ENCODE results near the gene RCBTB1. TPM values are rescaled to one million over a fixed set of nuclear protein-coding genes. Genes with fewer than 3 reads are reported as not detected.
"Not testable (repeated sequence)": the region's sequence is repeated elsewhere in the genome, so short reads cannot be mapped to it uniquely, and the experiment has no call there.

The RCBTB1 gene
- total and polyA plus RNA-seq, 10 of the 15 experiments (the other 5 are each of a cell fraction or from before 2014, with no cell fraction given) = 5.1 to 13.5 (median 11.2) TPM

DNA sequence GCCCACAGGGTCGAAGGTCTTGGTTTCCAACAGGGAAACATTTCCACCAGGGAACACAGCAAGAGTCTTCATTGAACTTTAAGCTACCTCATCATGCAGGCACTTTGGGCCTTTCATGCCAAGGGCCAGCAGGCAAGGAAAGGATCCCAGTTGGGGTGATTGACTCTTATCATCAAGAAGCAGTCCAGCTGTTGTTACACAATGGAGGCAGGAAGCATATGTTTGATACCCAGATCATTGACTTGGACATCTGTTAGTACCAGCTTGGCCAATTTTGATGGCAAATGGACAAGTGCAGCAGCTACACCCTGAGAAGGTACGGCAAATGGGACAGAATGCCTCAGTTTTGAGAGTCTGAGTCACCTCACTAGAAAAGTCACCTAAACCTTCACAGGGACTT is 10.9 kb upstream of the RCBTB1 start:
- CTCF ChIA-PET = interaction anchor here (1.1 kb wide), 1 partner anchor 10 kb away, joined by 4 read pairs; no protein-coding TSS in a partner anchor
- TF ChIP-seq ZNF207 (IDR thresholded peaks at IDR 0.05; ENCODE audit: borderline replicate concordance) (no peak), SREBF1 (IDR thresholded peaks at IDR 0.05; ENCODE audit: low read length) (no peak)
- TF ChIP-seq, protein P1, sequence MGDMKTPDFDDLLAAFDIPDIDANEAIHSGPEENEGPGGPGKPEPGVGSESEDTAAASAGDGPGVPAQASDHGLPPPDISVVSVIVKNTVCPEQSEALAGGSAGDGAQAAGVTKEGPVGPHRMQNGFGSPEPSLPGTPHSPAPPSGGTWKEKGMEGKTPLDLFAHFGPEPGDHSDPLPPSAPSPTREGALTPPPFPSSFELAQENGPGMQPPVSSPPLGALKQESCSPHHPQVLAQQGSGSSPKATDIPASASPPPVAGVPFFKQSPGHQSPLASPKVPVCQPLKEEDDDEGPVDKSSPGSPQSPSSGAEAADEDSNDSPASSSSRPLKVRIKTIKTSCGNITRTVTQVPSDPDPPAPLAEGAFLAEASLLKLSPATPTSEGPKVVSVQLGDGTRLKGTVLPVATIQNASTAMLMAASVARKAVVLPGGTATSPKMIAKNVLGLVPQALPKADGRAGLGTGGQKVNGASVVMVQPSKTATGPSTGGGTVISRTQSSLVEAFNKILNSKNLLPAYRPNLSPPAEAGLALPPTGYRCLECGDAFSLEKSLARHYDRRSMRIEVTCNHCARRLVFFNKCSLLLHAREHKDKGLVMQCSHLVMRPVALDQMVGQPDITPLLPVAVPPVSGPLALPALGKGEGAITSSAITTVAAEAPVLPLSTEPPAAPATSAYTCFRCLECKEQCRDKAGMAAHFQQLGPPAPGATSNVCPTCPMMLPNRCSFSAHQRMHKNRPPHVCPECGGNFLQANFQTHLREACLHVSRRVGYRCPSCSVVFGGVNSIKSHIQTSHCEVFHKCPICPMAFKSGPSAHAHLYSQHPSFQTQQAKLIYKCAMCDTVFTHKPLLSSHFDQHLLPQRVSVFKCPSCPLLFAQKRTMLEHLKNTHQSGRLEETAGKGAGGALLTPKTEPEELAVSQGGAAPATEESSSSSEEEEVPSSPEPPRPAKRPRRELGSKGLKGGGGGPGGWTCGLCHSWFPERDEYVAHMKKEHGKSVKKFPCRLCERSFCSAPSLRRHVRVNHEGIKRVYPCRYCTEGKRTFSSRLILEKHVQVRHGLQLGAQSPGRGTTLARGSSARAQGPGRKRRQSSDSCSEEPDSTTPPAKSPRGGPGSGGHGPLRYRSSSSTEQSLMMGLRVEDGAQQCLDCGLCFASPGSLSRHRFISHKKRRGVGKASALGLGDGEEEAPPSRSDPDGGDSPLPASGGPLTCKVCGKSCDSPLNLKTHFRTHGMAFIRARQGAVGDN (IDR thresholded peaks at IDR 0.05) = no peak
- H3K9me3 ChIP-seq (replicated peaks; ENCODE audit: control insufficient read depth, insufficient read depth, low read length) = no peaks in the 10 kb centered on the region
- no peak overlapping the region for H2AFZ ChIP-seq (ENCODE audit: control insufficient read depth, low read depth, low read length)
- no peaks in the 10 kb centered on the region for H3K79me2 ChIP-seq (ENCODE audit: control insufficient read depth, insufficient read depth, low read length)
- no peak overlapping the region for H3K4me2 ChIP-seq (ENCODE audit: control insufficient read depth, insufficient read depth)
- FAIRE-seq (no peak), ATAC-seq (no peak), DNase-seq (ENCODE audit: low read depth, low spot score) (no peak)
- no peaks in the 10 kb centered on the region for H3K27me3 ChIP-seq (replicated peaks in 1 of 2; ENCODE audit: control insufficient read depth in 2 of 2, insufficient read depth in 2 of 2, low read length in 1 of 2)
- SMC1A ChIA-PET (ENCODE audit: uncharacterized antibody, unreplicated experiment) = no interaction called here
- WGBS (ENCODE audit: insufficient coverage, insufficient replicate concordance, low lambda C conversion rate, missing lambda C conversion rate) = 48% methylated on average over 2 of the region's 2 CpGs
- POLR2A ChIA-PET = no interaction called here
- no peak overlapping the region for H3K27ac ChIP-seq (ENCODE audit: control insufficient read depth, insufficient read depth)
- no peaks in the 10 kb centered on the region for H3K4me1 ChIP-seq (ENCODE audit: control insufficient read depth, insufficient read depth, low read length)
- no peak overlapping the region for H3K9ac ChIP-seq (ENCODE audit: control insufficient read depth, insufficient read depth, low read length)
- intact Hi-C loops (cut with micrococcal nuclease; ENCODE audit: unreplicated experiment) = no loop called here
- H3K4me3 ChIP-seq = no peak overlapping the region
- H4K20me1 ChIP-seq (ENCODE audit: control insufficient read depth, insufficient read depth) = no peaks in the 10 kb centered on the region
- no peaks in the 10 kb centered on the region for H3K36me3 ChIP-seq (ENCODE audit: control insufficient read depth in 2 of 2, insufficient read depth in 2 of 2, low read length in 1 of 2)
- in situ Hi-C loops (cut with MboI) = no loop called here
- RAD21 ChIA-PET (ENCODE audit: unreplicated experiment) = no interaction called here
- BruUV-seq (replicated peaks) = no TSS peak

DNA sequence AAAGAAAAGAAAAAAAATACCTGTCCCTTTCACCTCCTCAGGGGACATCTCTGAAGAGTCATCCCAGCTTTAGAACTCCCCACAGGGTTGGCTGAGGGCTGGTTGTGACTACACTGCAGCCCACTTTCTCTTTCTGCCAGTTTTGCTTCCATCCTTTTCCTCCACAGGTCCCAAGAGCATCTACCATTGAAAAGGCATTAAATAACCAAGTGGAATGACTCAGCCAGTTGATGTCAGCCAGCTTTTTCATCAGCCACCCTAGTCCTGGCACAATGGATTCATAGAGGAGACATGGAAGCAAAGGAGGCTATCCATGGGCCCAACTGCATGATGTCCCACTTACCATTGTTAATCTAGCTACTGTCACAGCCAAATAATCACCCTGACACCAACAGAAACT is 9.2 kb upstream of the RCBTB1 start:
- ChIA-PET SMC1A (ENCODE audit: uncharacterized antibody, unreplicated experiment) (interaction anchor here (0.7 kb wide), 1 partner anchor 256 kb away, joined by 3 read pairs; no protein-coding TSS in a partner anchor), POLR2A (interaction anchor here (0.6 kb wide), 1 partner anchor 83 kb away, joined by 3 read pairs; no protein-coding TSS in a partner anchor), RAD21 (ENCODE audit: unreplicated experiment) (no interaction called here), CTCF (interaction anchor here (0.6 to 0.7 kb wide), 3 partner anchors 8 to 851 kb away, joined by 3 read pairs; no protein-coding TSS in a partner anchor)
- DNase-seq (ENCODE audit: low read depth, low spot score) = no peak
- no peak overlapping the region for H3K27ac ChIP-seq (ENCODE audit: control insufficient read depth, insufficient read depth)
- H3K4me2 ChIP-seq (ENCODE audit: control insufficient read depth, insufficient read depth) = no peak overlapping the region
- intact Hi-C loops (cut with micrococcal nuclease; ENCODE audit: unreplicated experiment) = no loop called here
- BruUV-seq (replicated peaks) = no TSS peak
- no peaks in the 10 kb centered on the region for H3K36me3 ChIP-seq (ENCODE audit: control insufficient read depth in 2 of 2, insufficient read depth in 2 of 2, low read length in 1 of 2)
- no peaks in the 10 kb centered on the region for H3K27me3 ChIP-seq (replicated peaks in 1 of 2; ENCODE audit: control insufficient read depth in 2 of 2, insufficient read depth in 2 of 2, low read length in 1 of 2)
- H4K20me1 ChIP-seq (ENCODE audit: control insufficient read depth, insufficient read depth) = no peaks in the 10 kb centered on the region
- H3K4me3 ChIP-seq = no peak overlapping the region
- no peak for TF ChIP-seq NFIC (IDR thresholded peaks at IDR 0.05; ENCODE audit: low read depth, low read length)
- TF ChIP-seq POLR2AphosphoS2 (IDR thresholded peaks at IDR 0.05; ENCODE audit: low read depth, low read length) = no peak
- TF ChIP-seq ZBED1 (IDR thresholded peaks at IDR 0.05; ENCODE audit: borderline replicate concordance) = no peak
- TF ChIP-seq CREB1 (IDR thresholded peaks at IDR 0.05; ENCODE audit: low read depth) = no peak
- no peak overlapping the region for H2AFZ ChIP-seq (ENCODE audit: control insufficient read depth, low read depth, low read length)
- no peaks in the 10 kb centered on the region for H3K9me3 ChIP-seq (replicated peaks; ENCODE audit: control insufficient read depth, insufficient read depth, low read length)
- no peaks in the 10 kb centered on the region for H3K79me2 ChIP-seq (ENCODE audit: control insufficient read depth, insufficient read depth, low read length)
- no peak for ATAC-seq
- no peaks in the 10 kb centered on the region for H3K4me1 ChIP-seq (ENCODE audit: control insufficient read depth, insufficient read depth, low read length)
- no peak overlapping the region for H3K9ac ChIP-seq (ENCODE audit: control insufficient read depth, insufficient read depth, low read length)
- FAIRE-seq = no peak
- in situ Hi-C loops (cut with MboI) = no loop called here

DNA sequence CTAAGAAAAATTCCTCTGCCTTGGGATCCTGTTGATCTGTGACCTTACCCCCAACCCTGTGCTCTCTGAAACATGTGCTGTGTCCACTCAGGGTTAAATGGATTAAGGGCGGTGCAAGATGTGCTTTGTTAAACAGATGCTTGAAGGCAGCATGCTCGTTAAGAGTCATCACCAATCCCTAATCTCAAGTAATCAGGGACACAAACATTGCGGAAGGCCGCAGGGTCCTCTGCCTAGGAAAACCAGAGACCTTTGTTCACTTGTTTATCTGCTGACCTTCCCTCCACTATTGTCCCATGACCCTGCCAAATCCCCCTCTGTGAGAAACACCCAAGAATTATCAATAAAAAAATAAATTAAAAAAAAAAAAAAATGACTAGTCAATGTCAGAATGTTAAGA is 8.5 kb upstream of the RCBTB1 start:
- H2AFZ ChIP-seq (ENCODE audit: control insufficient read depth, low read depth, low read length); FAIRE-seq; H4K20me1 ChIP-seq (ENCODE audit: control insufficient read depth, insufficient read depth); H3K9ac ChIP-seq (ENCODE audit: control insufficient read depth, insufficient read depth, low read length); H3K4me2 ChIP-seq (ENCODE audit: control insufficient read depth, insufficient read depth); DNase-seq (ENCODE audit: low read depth, low spot score); in situ Hi-C loops (cut with MboI); H3K27me3 ChIP-seq (replicated peaks in 1 of 2; ENCODE audit: control insufficient read depth in 2 of 2, insufficient read depth in 2 of 2, low read length in 1 of 2); ATAC-seq; H3K9me3 ChIP-seq (replicated peaks; ENCODE audit: control insufficient read depth, insufficient read depth, low read length); H3K36me3 ChIP-seq (ENCODE audit: control insufficient read depth in 2 of 2, insufficient read depth in 2 of 2, low read length in 1 of 2); H3K79me2 ChIP-seq (ENCODE audit: control insufficient read depth, insufficient read depth, low read length); RAD21 ChIA-PET (ENCODE audit: unreplicated experiment); H3K4me1 ChIP-seq (ENCODE audit: control insufficient read depth, insufficient read depth, low read length); H3K4me3 ChIP-seq; POLR2A ChIA-PET; intact Hi-C loops (cut with micrococcal nuclease; ENCODE audit: unreplicated experiment); BruUV-seq (replicated peaks); H3K27ac ChIP-seq (ENCODE audit: control insufficient read depth, insufficient read depth): not testable (repeated sequence)
- ChIA-PET SMC1A (ENCODE audit: uncharacterized antibody, unreplicated experiment) (interaction anchor here (0.7 kb wide), 1 partner anchor 255 kb away, joined by 3 read pairs; no protein-coding TSS in a partner anchor), CTCF (interaction anchor here (0.6 kb wide), 2 partner anchors 151 to 850 kb away, joined by 3 read pairs; no protein-coding TSS in a partner anchor)
- WGBS (ENCODE audit: insufficient coverage, insufficient replicate concordance, low lambda C conversion rate, missing lambda C conversion rate) = 80% methylated on average over 2 of the region's 4 CpGs

All from GM12878 (cell line).